ENCODE data around the gene RARRES2.

GRCh38 chr7:150360363-150361058 lies 19.1 kb upstream of the RARRES2 start:
- no peak for TF ChIP-seq EZH2 (IDR thresholded peaks at IDR 0.05; ENCODE audit: insufficient read depth, low read length)
- TF ChIP-seq CTCF (IDR thresholded peaks at IDR 0.05; ENCODE audit: insufficient read depth, low read depth, low read length) = no peak
